ENCODE data around the gene POLD2.

DNA sequence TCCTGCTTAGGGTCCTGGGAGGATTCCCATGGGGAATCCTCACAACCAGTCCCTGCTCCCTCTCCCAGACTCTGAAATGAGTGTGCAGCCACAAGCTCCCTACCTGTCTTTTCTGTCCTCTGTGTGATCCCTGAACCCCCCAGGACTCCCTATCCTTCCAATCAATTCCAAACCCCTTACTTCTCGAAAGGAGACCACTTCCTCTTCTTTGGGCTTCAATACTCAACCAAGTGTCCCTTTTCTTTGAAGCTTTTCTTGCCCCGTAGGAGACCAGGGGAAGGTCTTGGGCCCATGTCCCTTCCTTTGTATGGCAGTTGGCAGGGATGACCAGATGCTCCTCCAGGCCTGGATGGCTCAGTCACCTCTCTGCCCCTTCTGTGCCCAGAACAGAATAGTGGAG lies 17.5 kb downstream of the POLD2 start:
- TF ChIP-seq, protein P1, sequence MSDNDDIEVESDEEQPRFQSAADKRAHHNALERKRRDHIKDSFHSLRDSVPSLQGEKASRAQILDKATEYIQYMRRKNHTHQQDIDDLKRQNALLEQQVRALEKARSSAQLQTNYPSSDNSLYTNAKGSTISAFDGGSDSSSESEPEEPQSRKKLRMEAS (CRISPR knock-in tag; IDR thresholded peaks at IDR 0.05) = no peak
- TF ChIP-seq ESRRA (CRISPR knock-in tag; IDR thresholded peaks at IDR 0.05; ENCODE audit: borderline replicate concordance) = no peak

Measured in WTC11 (cell line).